ENCODE measurements around the gene DPEP1. TPM values are rescaled to one million over a fixed set of nuclear protein-coding genes. Genes with fewer than 3 reads are reported as not detected.
"Not testable (repeated sequence)": the region's sequence is repeated elsewhere in the genome, so short reads cannot be mapped to it uniquely, and the experiment has no call there.

DPEP1 gene
- total RNA-seq, 6 experiments from 2014 or later: 0.93 TPM; not detected in 5

DNA sequence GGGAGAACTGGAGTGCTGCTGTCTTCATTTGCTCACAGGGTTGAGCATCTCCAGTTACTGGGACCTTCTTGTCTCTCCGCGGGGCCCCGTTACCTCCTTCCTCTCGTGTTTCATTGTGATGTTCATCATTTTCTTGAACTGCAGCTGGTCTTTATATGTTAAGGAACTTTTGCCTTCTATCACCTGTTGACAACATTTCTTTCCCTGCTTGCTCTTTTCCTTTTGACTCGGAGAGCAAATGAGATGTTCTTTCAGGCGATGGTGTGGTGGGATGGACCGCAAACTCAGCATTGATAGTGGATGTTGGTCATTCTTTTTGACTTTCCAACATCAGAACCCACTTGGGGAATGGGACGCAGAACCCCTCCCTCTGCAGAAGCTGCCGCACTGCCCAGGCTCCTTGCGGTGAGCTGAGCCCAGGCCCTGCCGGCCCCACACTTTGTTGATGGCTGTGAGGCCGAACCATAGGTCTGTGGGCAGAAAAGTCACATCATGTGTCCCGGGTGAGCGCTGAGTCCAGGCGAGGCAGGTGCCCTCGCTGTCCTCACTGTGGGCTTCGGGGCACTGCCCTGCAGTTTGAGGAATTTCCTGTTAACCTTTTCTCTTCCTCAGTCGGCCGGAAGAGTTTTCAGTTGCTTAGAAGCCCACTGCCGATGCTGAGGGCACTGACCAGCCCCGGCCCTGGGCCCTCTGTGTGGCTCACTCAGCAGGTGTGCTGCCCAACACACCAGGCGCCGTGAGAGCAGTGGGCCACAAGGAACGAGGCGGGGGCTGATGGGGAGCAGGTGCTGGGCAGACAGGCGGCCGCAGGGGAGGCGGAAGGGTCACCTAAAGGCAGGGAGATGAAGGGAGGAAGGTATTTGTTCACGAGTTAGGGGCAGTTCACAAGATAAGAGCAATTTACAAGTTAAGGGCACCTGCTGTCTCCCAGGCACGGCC, 45.5 kb upstream of the DPEP1 start:
- DNase-seq (no peak), ATAC-seq (no peak)
- Histone ChIP-seq H3K4me3 (no peak overlapping the region), H3K27ac (no peak overlapping the region), H3K36me3 (peaks cover 10 to 17% (median 13%) of the 10 kb centered on the region in 4 donors), H3K27me3 (no peaks in the 10 kb centered on the region), H3K4me1 (peaks cover 0 to 16% (median 6%) of the 10 kb centered on the region in 4 donors), H3K9me3 (no peaks in the 10 kb centered on the region)
- TF ChIP-seq, protein P1, sequence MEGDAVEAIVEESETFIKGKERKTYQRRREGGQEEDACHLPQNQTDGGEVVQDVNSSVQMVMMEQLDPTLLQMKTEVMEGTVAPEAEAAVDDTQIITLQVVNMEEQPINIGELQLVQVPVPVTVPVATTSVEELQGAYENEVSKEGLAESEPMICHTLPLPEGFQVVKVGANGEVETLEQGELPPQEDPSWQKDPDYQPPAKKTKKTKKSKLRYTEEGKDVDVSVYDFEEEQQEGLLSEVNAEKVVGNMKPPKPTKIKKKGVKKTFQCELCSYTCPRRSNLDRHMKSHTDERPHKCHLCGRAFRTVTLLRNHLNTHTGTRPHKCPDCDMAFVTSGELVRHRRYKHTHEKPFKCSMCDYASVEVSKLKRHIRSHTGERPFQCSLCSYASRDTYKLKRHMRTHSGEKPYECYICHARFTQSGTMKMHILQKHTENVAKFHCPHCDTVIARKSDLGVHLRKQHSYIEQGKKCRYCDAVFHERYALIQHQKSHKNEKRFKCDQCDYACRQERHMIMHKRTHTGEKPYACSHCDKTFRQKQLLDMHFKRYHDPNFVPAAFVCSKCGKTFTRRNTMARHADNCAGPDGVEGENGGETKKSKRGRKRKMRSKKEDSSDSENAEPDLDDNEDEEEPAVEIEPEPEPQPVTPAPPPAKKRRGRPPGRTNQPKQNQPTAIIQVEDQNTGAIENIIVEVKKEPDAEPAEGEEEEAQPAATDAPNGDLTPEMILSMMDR (IDR thresholded peaks at IDR 0.05): no peak
- no peak for TF ChIP-seq POLR2A (IDR thresholded peaks at IDR 0.05)
- intact Hi-C loops (cut with DNase I): no loop called here
- WGBS (ENCODE audit: insufficient coverage, low coverage, low lambda C conversion rate, missing lambda C conversion rate): 77% methylated on average over 16 of the region's 30 CpGs

DNA sequence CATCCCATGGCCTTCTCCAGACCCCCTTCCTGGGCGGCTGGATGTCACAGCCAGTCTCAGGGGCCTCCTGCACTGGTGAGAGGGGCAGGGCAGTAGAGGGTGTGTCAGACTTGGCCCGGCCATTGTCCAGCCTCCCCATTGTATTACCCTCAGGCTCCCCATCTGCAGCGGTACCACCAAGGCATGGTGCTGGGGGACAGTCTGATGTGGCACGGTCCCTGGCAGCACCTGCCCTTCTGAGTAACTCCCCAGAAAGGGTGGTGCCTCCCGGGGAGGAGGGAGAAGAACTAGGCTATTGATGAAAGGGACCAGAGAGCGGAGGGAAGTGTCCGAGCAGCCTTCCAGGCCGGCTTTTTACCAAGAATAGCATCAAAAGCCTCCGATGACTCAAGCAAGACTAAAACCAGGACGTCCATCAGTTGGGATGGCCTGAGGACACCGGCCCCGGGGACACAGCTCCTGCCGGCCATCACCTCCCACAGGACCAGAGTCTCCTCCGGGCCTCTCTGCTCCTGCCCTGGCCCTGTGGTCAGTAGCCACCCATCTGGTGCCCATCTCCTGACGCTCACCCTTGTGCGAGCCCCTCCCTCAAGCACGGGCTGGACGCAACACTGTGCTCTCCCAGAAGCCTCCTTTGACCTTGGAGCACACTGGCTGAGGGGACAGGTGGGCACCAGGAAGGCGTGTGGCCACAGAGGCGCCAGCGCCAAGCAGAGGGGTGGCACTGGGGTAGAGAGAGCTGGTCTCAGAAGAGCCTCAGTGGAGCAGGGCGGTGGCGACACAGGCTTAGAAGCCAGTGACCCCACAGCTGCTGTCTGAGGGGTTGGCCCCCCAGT, 43.7 kb upstream of the DPEP1 start:
- no peak overlapping the region for H3K27ac ChIP-seq
- no peaks in the 10 kb centered on the region for H3K27me3 ChIP-seq
- DNase-seq (no peak), ATAC-seq (no peak)
- H3K9me3 ChIP-seq: no peaks in the 10 kb centered on the region
- H3K4me3 ChIP-seq: no peak overlapping the region
- WGBS (ENCODE audit: insufficient coverage, low coverage, low lambda C conversion rate, missing lambda C conversion rate): 100% methylated on average over 1 of the region's 23 CpGs
- TF ChIP-seq, protein P1 (IDR thresholded peaks at IDR 0.05): no peak
- TF ChIP-seq POLR2A (IDR thresholded peaks at IDR 0.05): no peak
- intact Hi-C loops (cut with DNase I): no loop called here
- peaks cover 0 to under 1% (median 0%) of the 10 kb centered on the region in 4 donors for H3K36me3 ChIP-seq
- peaks cover 0 to 14% (median 0%) of the 10 kb centered on the region in 4 donors for H3K4me1 ChIP-seq

DNA sequence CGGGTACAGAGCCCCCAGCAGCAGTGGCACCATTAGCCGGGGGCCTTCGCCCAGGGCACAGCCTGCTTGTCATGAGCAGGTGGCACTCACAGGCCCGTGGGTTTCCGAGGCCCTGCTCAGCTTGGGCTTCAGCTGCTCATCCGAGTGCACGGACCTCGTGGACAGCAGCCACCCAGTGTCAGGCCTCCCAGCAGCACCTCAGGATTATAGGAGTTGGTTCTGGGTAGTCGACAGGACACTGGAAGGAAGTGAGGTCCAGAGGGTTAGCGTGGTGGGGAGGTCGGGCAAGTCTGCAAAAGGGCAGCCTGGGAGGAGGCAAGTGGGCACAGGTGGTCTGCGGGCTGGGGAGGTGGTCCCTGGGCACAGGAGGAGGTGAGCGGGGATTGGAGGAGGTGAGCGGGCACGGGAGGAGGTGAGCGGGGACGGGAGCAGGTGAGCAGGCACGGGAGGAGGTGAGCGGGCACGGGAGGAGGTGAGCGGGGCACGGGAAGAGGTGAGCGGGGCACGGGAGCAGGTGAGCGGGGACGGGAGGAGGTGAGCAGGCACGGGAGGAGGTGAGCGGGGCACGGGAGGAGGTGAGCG, 43.0 kb upstream of the DPEP1 start:
- Histone ChIP-seq H3K9me3 (no peaks in the 10 kb centered on the region), H3K27ac (no peak overlapping the region), H3K4me1 (peaks cover 0 to 17% (median 0%) of the 10 kb centered on the region in 4 donors), H3K27me3 (no peaks in the 10 kb centered on the region), H3K36me3 (no peaks in the 10 kb centered on the region), H3K4me3 (no peak overlapping the region)
- 83% methylated on average over 11 of the region's 30 CpGs for WGBS (ENCODE audit: insufficient coverage, low coverage, low lambda C conversion rate, missing lambda C conversion rate)
- no peak for ATAC-seq
- TF ChIP-seq, protein P1 (IDR thresholded peaks at IDR 0.05): no peak
- TF ChIP-seq POLR2A (IDR thresholded peaks at IDR 0.05): no peak
- intact Hi-C loops (cut with DNase I): no loop called here
- no peak for DNase-seq

DNA sequence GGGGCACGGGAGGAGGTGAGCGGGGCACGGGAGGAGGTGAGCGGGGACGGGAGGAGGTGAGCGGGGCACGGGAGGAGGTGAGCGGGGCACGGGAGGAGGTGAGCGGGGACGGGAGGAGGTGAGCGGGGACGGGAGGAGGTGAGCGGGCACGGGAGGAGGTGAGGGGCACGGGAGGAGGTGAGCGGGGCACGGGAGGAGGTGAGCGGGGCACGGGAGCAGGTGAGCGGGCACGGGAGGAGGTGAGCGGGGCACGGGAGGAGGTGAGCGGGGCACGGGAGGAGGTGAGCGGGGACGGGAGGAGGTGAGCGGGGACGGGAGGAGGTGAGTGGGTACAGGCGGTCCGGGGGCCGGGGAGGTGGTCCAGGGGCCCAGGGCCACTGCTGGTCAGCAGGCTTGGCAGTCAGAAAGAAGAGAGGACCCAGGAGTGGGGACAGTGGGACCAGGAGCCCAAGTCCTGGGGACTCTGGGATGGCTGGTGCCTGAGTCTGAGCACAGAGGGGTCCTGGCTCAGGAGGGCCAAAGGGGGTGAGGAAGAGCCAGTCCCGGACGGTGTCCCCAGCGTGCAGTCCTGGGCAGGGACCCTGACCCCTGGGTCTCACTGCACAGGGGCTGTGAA, 42.4 kb upstream of the DPEP1 start:
- peaks cover 0 to 10% (median 0%) of the 10 kb centered on the region in 4 donors for H3K4me1 ChIP-seq
- H3K36me3 ChIP-seq; ATAC-seq; H3K4me3 ChIP-seq; DNase-seq; H3K27me3 ChIP-seq; H3K27ac ChIP-seq; H3K9me3 ChIP-seq; intact Hi-C loops (cut with DNase I): not testable (repeated sequence)
- 77% methylated on average over 15 of the region's 36 CpGs for WGBS (ENCODE audit: insufficient coverage, low coverage, low lambda C conversion rate, missing lambda C conversion rate)
